DOHH2 (cell line): ENCODE data around the gene SNRK.

Source experiments
- H3F3A ChIP-seq: fragments of 200-600 bp; sonication (generic), shearing (Covaris generic); 2 replicates; pipeline ENCODE4 v1.6.0; 2016; ENCODE audit warnings: antibody characterized with exemption, mild to moderate bottlenecking; ENCODE audit not compliant: control insufficient read depth, insufficient read depth
- H3K27ac ChIP-seq: fragments of 200-600 bp; sonication (generic); 2 replicates; pipeline ENCODE4 v1.5.1; 2014; ENCODE audit warnings: low read depth, mild to moderate bottlenecking, low read length, moderate library complexity
- H3K27me3 ChIP-seq: fragments of 200-600 bp; sonication (generic); 2 replicates; pipeline ENCODE4 v1.6.1; 2014; ENCODE audit warnings: mild to moderate bottlenecking, low read length, mixed read lengths; ENCODE audit not compliant: control insufficient read depth
- H3K36me3 ChIP-seq: fragments of 200-600 bp; sonication (generic); 2 replicates; pipeline ENCODE4 v1.6.1; 2014; ENCODE audit warnings: mild to moderate bottlenecking, low read length, moderate library complexity, mixed read lengths; ENCODE audit not compliant: control insufficient read depth
- H3K4me1 ChIP-seq: fragments of 200-600 bp; sonication (generic); 2 replicates; pipeline ENCODE4 v1.6.1; 2014; ENCODE audit warnings: mild to moderate bottlenecking, low read length, mixed read lengths; ENCODE audit not compliant: control insufficient read depth
- H3K4me2 ChIP-seq: fragments of 200-600 bp; sonication (generic); 2 replicates; pipeline ENCODE4 v1.6.0; 2014; ENCODE audit warnings: mild to moderate bottlenecking, low read length, moderate library complexity
- H3K4me3 ChIP-seq: fragments of 200-600 bp; sonication (generic); 2 replicates; pipeline ENCODE4 v1.5.1; 2014; ENCODE audit warnings: mild to moderate bottlenecking, low read length, mixed read lengths
- H3K79me2 ChIP-seq: fragments of 200-600 bp; sonication (generic); 2 replicates; pipeline ENCODE4 v1.6.1; 2014; ENCODE audit warnings: mild to moderate bottlenecking, low read length, mixed read lengths; ENCODE audit not compliant: control insufficient read depth
- H3K9me2 ChIP-seq: fragments of 200-600 bp; sonication (generic); replicated peaks from 2 replicates; pipeline ENCODE4 v1.6.1; 2014; ENCODE audit warnings: mild to moderate bottlenecking, low read length, mixed read lengths; ENCODE audit not compliant: control insufficient read depth
- H3K9me3 ChIP-seq: fragments of 200-600 bp; sonication (generic); 2 replicates; pipeline ENCODE4 v1.6.1; 2014; ENCODE audit warnings: antibody characterized with exemption, low read length, mixed read lengths; ENCODE audit not compliant: control insufficient read depth, insufficient read depth
- H4K20me1 ChIP-seq: fragments of 200-600 bp; sonication (generic); 2 replicates; pipeline ENCODE4 v1.6.0; 2014; ENCODE audit warnings: low read depth, mild to moderate bottlenecking, antibody characterized with exemption, low read length, moderate library complexity; ENCODE audit not compliant: control insufficient read depth, insufficient read depth
- CTCF ChIP-seq: fragments of 200-600 bp; sonication (generic); IDR thresholded peaks from one replicate; pipeline ENCODE4 v1.5.1; 2014; ENCODE audit warnings: antibody characterized with exemption, mild to moderate bottlenecking, low read depth, low read length; ENCODE audit not compliant: poor library complexity, severe bottlenecking
- EZH2phosphoT487 ChIP-seq: fragments of 200-600 bp; sonication (generic); IDR thresholded peaks from 2 replicates; pipeline ENCODE4 v1.6.1; 2017; ENCODE audit warnings: borderline replicate concordance, mild to moderate bottlenecking, antibody characterized with exemption, low read length, moderate library complexity, mixed read lengths

The SNRK gene

GRCh38 chr3:43286115-43286840 lies at the start of gene SNRK:
TSS of gene SNRK (plus strand) at chr3:43286540. CDS start at chr3:43303204, 16,664 bp downstream.
- H4K20me1 ChIP-seq = peaks cover 18% of the 10 kb centered on the region
- H3K9me3 ChIP-seq = no peaks in the 10 kb centered on the region
- peaks cover 20% of the 10 kb centered on the region for H3K36me3 ChIP-seq
- H3K4me3 ChIP-seq = peak within 1 kb of the TSS; percentile 80
- H3K9me2 ChIP-seq = no peaks in the 10 kb centered on the region
- H3K4me2 ChIP-seq = peak within 1 kb of the TSS; percentile 93
- peaks cover 32% of the 10 kb centered on the region for H3K4me1 ChIP-seq
- H3K27ac ChIP-seq = no peak within 1 kb of the TSS
- no peaks in the 10 kb centered on the region for H3K27me3 ChIP-seq
- no peaks in the 10 kb centered on the region for H3F3A ChIP-seq
- peaks cover 44% of the 10 kb centered on the region for H3K79me2 ChIP-seq
- TF ChIP-seq EZH2phosphoT487 (no peak), CTCF (no peak)

- H4K20me1 ChIP-seq = no peaks in the 10 kb centered on the region
- H3K36me3 ChIP-seq = no peaks in the 10 kb centered on the region
- TF ChIP-seq CTCF = no peak
- no peak for TF ChIP-seq EZH2phosphoT487
- no peak overlapping the region for H3K4me2 ChIP-seq
- H3K4me3 ChIP-seq = no peak overlapping the region
- no peak overlapping the region for H3K27ac ChIP-seq
- no peaks in the 10 kb centered on the region; the same call in 1 of the 2 replicates for H3K27me3 ChIP-seq
- no peaks in the 10 kb centered on the region for H3K4me1 ChIP-seq
- no peaks in the 10 kb centered on the region for H3F3A ChIP-seq
- no peaks in the 10 kb centered on the region for H3K9me2 ChIP-seq
- no peaks in the 10 kb centered on the region for H3K79me2 ChIP-seq
- H3K9me3 ChIP-seq = no peaks in the 10 kb centered on the region
Observed at GRCh38 chr3:43238801-43239200, 47.5 kb upstream of the SNRK start.

- no peaks in the 10 kb centered on the region; the same call in 1 of the 2 replicates for H3K27me3 ChIP-seq
- H3K4me1 ChIP-seq = no peaks in the 10 kb centered on the region
- H3K4me3 ChIP-seq = no peak overlapping the region
- H3K9me3 ChIP-seq = no peaks in the 10 kb centered on the region
- H3K36me3 ChIP-seq = no peaks in the 10 kb centered on the region
- H3K79me2 ChIP-seq = no peaks in the 10 kb centered on the region
- H3K9me2 ChIP-seq = no peaks in the 10 kb centered on the region
- H3K4me2 ChIP-seq = no peak overlapping the region
- TF ChIP-seq CTCF = no peak
- no peak for TF ChIP-seq EZH2phosphoT487
- H3K27ac ChIP-seq = no peak overlapping the region
- H4K20me1 ChIP-seq = no peaks in the 10 kb centered on the region
- H3F3A ChIP-seq = no peaks in the 10 kb centered on the region
Observed at GRCh38 chr3:43239755-43240154, 46.6 kb upstream of the SNRK start.
